ENCODE measurements around the gene PATJ. TPM values are rescaled to one million over a fixed set of nuclear protein-coding genes. Genes with fewer than 3 reads are reported as not detected.
"Not testable (repeated sequence)": the region's sequence is repeated elsewhere in the genome, so short reads cannot be mapped to it uniquely, and the experiment has no call there.

PATJ gene
- polyA plus RNA-seq, 1 donor from 2014 or later = 7.8 TPM

DNA sequence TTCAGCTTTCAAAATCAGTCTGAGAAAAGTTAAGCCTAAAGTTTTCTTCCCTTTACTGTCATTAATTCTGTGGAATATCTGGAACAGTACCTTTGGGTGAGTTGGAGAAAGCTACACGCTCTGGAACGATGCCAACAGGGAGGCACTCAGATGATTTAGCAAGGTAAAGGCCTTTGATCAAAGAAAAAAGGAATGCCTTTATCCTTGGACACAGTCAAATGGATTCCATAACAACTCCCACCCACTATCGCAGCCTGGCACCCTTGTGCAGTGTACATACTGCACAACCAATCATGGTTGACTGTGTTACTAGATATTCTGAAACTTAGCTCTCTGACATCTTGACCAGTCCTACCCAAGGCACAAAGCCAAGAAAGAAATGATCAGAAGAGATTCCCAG is 218.7 kb downstream of the PATJ start:
- H3K9me3 ChIP-seq (ENCODE audit: low read length) = no peaks in the 10 kb centered on the region
- H3K27ac ChIP-seq (ENCODE audit: low read length) = no peak overlapping the region
- H2AFZ ChIP-seq (ENCODE audit: low read depth, low read length) = no peak overlapping the region
- H3K9me2 ChIP-seq (ENCODE audit: insufficient read depth, low read length) = no peaks in the 10 kb centered on the region
- no peaks in the 10 kb centered on the region for H3K79me2 ChIP-seq (replicated peaks; ENCODE audit: insufficient read depth, low read length)
- no peaks in the 10 kb centered on the region for H3K27me3 ChIP-seq (ENCODE audit: insufficient read depth, low read depth, low read length)
- no peak overlapping the region for H3K9ac ChIP-seq (ENCODE audit: low read length)
- H3K4me2 ChIP-seq (ENCODE audit: low read length) = no peak overlapping the region
- H4K20me1 ChIP-seq (ENCODE audit: insufficient read depth) = no peaks in the 10 kb centered on the region
- no peak overlapping the region for H3K4me3 ChIP-seq (ENCODE audit: low read length)
- no peaks in the 10 kb centered on the region for H3F3A ChIP-seq (ENCODE audit: insufficient read depth, low read length, poor library complexity, severe bottlenecking)
- no peaks in the 10 kb centered on the region for H3K36me3 ChIP-seq (ENCODE audit: insufficient read depth, low read length)
- no peak for TF ChIP-seq MXI1 (conservative IDR thresholded peaks at IDR 0.05; ENCODE audit: poor library complexity, severe bottlenecking)
- TF ChIP-seq EP300 (conservative IDR thresholded peaks at IDR 0.05; ENCODE audit: poor library complexity, severe bottlenecking) = no peak
- no peak for TF ChIP-seq TAF1 (IDR thresholded peaks at IDR 0.05; ENCODE audit: low read depth)
- no peak for TF ChIP-seq SMC3 (conservative IDR thresholded peaks at IDR 0.05; ENCODE audit: poor library complexity)
- TF ChIP-seq, protein P1, sequence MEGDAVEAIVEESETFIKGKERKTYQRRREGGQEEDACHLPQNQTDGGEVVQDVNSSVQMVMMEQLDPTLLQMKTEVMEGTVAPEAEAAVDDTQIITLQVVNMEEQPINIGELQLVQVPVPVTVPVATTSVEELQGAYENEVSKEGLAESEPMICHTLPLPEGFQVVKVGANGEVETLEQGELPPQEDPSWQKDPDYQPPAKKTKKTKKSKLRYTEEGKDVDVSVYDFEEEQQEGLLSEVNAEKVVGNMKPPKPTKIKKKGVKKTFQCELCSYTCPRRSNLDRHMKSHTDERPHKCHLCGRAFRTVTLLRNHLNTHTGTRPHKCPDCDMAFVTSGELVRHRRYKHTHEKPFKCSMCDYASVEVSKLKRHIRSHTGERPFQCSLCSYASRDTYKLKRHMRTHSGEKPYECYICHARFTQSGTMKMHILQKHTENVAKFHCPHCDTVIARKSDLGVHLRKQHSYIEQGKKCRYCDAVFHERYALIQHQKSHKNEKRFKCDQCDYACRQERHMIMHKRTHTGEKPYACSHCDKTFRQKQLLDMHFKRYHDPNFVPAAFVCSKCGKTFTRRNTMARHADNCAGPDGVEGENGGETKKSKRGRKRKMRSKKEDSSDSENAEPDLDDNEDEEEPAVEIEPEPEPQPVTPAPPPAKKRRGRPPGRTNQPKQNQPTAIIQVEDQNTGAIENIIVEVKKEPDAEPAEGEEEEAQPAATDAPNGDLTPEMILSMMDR (IDR thresholded peaks at IDR 0.05; ENCODE audit: poor library complexity, severe bottlenecking) = no peak
- TF ChIP-seq EZH2 (IDR thresholded peaks at IDR 0.05; ENCODE audit: borderline replicate concordance, insufficient read depth, low read length, poor library complexity, severe bottlenecking) = no peak
- no peak for TF ChIP-seq POLR2AphosphoS5 (IDR thresholded peaks at IDR 0.05)
- TF ChIP-seq RAD21 (conservative IDR thresholded peaks at IDR 0.05) = no peak
- TF ChIP-seq, protein P2, sequence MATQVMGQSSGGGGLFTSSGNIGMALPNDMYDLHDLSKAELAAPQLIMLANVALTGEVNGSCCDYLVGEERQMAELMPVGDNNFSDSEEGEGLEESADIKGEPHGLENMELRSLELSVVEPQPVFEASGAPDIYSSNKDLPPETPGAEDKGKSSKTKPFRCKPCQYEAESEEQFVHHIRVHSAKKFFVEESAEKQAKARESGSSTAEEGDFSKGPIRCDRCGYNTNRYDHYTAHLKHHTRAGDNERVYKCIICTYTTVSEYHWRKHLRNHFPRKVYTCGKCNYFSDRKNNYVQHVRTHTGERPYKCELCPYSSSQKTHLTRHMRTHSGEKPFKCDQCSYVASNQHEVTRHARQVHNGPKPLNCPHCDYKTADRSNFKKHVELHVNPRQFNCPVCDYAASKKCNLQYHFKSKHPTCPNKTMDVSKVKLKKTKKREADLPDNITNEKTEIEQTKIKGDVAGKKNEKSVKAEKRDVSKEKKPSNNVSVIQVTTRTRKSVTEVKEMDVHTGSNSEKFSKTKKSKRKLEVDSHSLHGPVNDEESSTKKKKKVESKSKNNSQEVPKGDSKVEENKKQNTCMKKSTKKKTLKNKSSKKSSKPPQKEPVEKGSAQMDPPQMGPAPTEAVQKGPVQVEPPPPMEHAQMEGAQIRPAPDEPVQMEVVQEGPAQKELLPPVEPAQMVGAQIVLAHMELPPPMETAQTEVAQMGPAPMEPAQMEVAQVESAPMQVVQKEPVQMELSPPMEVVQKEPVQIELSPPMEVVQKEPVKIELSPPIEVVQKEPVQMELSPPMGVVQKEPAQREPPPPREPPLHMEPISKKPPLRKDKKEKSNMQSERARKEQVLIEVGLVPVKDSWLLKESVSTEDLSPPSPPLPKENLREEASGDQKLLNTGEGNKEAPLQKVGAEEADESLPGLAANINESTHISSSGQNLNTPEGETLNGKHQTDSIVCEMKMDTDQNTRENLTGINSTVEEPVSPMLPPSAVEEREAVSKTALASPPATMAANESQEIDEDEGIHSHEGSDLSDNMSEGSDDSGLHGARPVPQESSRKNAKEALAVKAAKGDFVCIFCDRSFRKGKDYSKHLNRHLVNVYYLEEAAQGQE (IDR thresholded peaks at IDR 0.05; ENCODE audit: borderline replicate concordance) = no peak

DNA sequence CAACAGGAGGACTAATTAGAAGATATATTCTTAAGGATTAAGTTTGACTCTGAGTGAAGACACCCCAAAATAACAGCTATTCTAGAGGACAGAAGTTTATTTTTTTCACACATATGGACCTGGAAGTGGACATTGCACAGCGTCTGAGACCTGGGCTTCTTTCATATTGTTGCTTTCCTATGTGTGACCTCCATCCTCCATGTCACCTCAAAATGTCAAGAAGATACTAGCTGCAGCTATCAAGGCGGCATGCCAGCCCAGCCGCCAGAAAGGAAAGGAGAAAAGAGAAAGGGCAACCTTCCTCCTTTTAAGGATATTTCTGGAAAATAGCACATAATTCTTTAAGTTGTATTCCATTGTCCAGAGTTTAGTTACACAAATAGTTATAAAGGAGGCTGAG is 220.4 kb downstream of the PATJ start:
- no peaks in the 10 kb centered on the region for H4K20me1 ChIP-seq (ENCODE audit: insufficient read depth)
- no peaks in the 10 kb centered on the region for H3K79me2 ChIP-seq (replicated peaks; ENCODE audit: insufficient read depth, low read length)
- no peak overlapping the region for H2AFZ ChIP-seq (ENCODE audit: low read depth, low read length)
- no peaks in the 10 kb centered on the region for H3K9me2 ChIP-seq (ENCODE audit: insufficient read depth, low read length)
- H3K27ac ChIP-seq (ENCODE audit: low read length) = no peak overlapping the region
- no peak overlapping the region for H3K4me2 ChIP-seq (ENCODE audit: low read length)
- no peaks in the 10 kb centered on the region for H3K27me3 ChIP-seq (ENCODE audit: insufficient read depth, low read depth, low read length)
- no peaks in the 10 kb centered on the region for H3K36me3 ChIP-seq (ENCODE audit: insufficient read depth, low read length)
- no peaks in the 10 kb centered on the region for H3K9me3 ChIP-seq (ENCODE audit: low read length)
- no peak overlapping the region for H3K9ac ChIP-seq (ENCODE audit: low read length)
- TF ChIP-seq, protein P1 (IDR thresholded peaks at IDR 0.05; ENCODE audit: poor library complexity, severe bottlenecking) = no peak
- no peak for TF ChIP-seq EZH2 (IDR thresholded peaks at IDR 0.05; ENCODE audit: borderline replicate concordance, insufficient read depth, low read length, poor library complexity, severe bottlenecking)
- TF ChIP-seq SMC3 (conservative IDR thresholded peaks at IDR 0.05; ENCODE audit: poor library complexity) = no peak
- no peak for TF ChIP-seq RAD21 (conservative IDR thresholded peaks at IDR 0.05)
- no peak for TF ChIP-seq EP300 (conservative IDR thresholded peaks at IDR 0.05; ENCODE audit: poor library complexity, severe bottlenecking)
- no peak for TF ChIP-seq POLR2AphosphoS5 (IDR thresholded peaks at IDR 0.05)
- TF ChIP-seq TAF1 (IDR thresholded peaks at IDR 0.05; ENCODE audit: low read depth) = no peak
- TF ChIP-seq, protein P2 (IDR thresholded peaks at IDR 0.05; ENCODE audit: borderline replicate concordance) = no peak
- TF ChIP-seq MXI1 (conservative IDR thresholded peaks at IDR 0.05; ENCODE audit: poor library complexity, severe bottlenecking) = no peak
- H3K4me3 ChIP-seq (ENCODE audit: low read length) = no peak overlapping the region
- no peaks in the 10 kb centered on the region for H3F3A ChIP-seq (ENCODE audit: insufficient read depth, low read length, poor library complexity, severe bottlenecking)

DNA sequence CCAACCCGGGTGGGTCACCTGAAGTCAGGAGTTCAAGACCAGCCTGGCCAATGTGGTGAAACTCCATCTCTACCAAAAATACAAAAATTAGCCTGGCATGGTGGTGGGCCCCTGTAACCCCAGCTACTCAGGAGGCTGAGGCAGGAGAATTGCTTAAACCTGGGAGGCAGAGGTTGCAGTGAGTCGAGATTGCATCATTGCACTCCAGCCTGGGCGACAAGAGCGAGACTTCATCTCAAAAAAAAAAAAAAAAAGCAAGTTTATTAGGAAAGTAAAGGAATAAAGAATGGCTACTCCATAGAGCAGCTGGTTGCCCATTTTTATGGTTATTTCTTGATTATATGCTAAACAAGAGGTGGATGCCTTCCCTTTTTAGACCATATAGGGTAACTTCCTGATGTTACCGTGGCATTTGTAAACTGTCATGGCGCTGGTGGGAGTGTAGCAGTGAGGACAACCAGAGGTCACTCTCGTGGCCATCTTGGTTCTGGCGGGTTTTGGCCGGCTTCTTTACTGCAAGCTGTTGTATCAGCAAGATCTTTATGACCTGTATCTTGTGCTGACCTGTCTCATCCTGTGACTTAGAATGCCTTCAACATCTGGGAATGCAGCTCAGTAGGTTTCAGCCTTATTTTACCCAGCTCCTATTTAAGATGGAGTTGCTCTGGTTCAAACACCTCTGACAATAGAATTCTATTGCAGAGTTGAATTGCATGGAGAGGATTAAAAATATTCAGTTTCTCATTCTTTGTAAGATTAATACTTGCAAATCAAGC is 224.4 kb downstream of the PATJ start:
- H3K79me2 ChIP-seq (replicated peaks; ENCODE audit: insufficient read depth, low read length); H3K9ac ChIP-seq (ENCODE audit: low read length); H4K20me1 ChIP-seq (ENCODE audit: insufficient read depth); H3K4me2 ChIP-seq (ENCODE audit: low read length); H3F3A ChIP-seq (ENCODE audit: insufficient read depth, low read length, poor library complexity, severe bottlenecking); H3K9me2 ChIP-seq (ENCODE audit: insufficient read depth, low read length); H3K9me3 ChIP-seq (ENCODE audit: low read length); H3K4me3 ChIP-seq (ENCODE audit: low read length); H3K36me3 ChIP-seq (ENCODE audit: insufficient read depth, low read length); H3K27ac ChIP-seq (ENCODE audit: low read length); H3K27me3 ChIP-seq (ENCODE audit: insufficient read depth, low read depth, low read length); H2AFZ ChIP-seq (ENCODE audit: low read depth, low read length): not testable (repeated sequence)

Measured in neural cell (in vitro differentiated cells).